Endothelial cell (in vitro differentiated cells): ENCODE results near the gene SOX18. TPM values are rescaled to one million over a fixed set of nuclear protein-coding genes. Genes with fewer than 3 reads are reported as not detected.
"Not testable (repeated sequence)": the region's sequence is repeated elsewhere in the genome, so short reads cannot be mapped to it uniquely, and the experiment has no call there.

Experiments
- DNase-seq: peaks from one replicate; pipeline ENCODE4 v3.0.0; 2021; ENCODE audit warnings: low spot score
- H3K27ac Mint-ChIP-seq: one replicate; pipeline ENCODE4 v1.8.0; 2021; ENCODE audit warnings: mixed read lengths, inconsistent platforms; ENCODE audit not compliant: unreplicated experiment
- H3K27me3 Mint-ChIP-seq: one replicate; pipeline ENCODE4 v1.8.0; 2021; ENCODE audit warnings: mild to moderate bottlenecking, moderate library complexity, mixed read lengths, inconsistent platforms; ENCODE audit not compliant: unreplicated experiment
- H3K36me3 Mint-ChIP-seq: one replicate; pipeline ENCODE4 v1.8.0; 2021; ENCODE audit warnings: mild to moderate bottlenecking, low read depth, mixed read lengths, inconsistent platforms; ENCODE audit not compliant: unreplicated experiment
- H3K4me1 Mint-ChIP-seq: one replicate; pipeline ENCODE4 v1.8.0; 2021; ENCODE audit warnings: mild to moderate bottlenecking, mixed read lengths, inconsistent platforms; ENCODE audit not compliant: unreplicated experiment
- H3K4me3 Mint-ChIP-seq: one replicate; pipeline ENCODE4 v1.8.0; 2021; ENCODE audit warnings: mild to moderate bottlenecking, mixed read lengths, inconsistent platforms; ENCODE audit not compliant: unreplicated experiment
- H3K9me3 Mint-ChIP-seq: one replicate; pipeline ENCODE4 v1.8.0; 2021; ENCODE audit warnings: mixed read lengths, inconsistent platforms; ENCODE audit not compliant: unreplicated experiment
- total RNA-seq: library from RNA; stranded (reverse); fragmentation: NEBNext Ultra II Directional; extraction: Animal tissue kit (Norgen Biotek cat#: 25700); gene quantifications from one replicate; pipeline ENCODE4 v1.2.1, GENCODE V29; 2021; ENCODE audit not compliant: unreplicated experiment
- TF ChIP-seq, protein P1 (sequence below): fragments of 200-600 bp; sonication (generic); IDR thresholded peaks from one replicate; pipeline ENCODE4 v1.5.0; 2021; ENCODE audit warnings: antibody characterized with exemption; ENCODE audit not compliant: unreplicated experiment

Gene SOX18
- total RNA-seq, 1 donor from 2014 or later, result 149 TPM

- H3K36me3 Mint-ChIP-seq, result peaks cover 17% of the 10 kb centered on the region
- H3K9me3 Mint-ChIP-seq, result peaks cover 5% of the 10 kb centered on the region
- H3K4me1 Mint-ChIP-seq, result peaks cover 12% of the 10 kb centered on the region
- TF ChIP-seq, protein P1, sequence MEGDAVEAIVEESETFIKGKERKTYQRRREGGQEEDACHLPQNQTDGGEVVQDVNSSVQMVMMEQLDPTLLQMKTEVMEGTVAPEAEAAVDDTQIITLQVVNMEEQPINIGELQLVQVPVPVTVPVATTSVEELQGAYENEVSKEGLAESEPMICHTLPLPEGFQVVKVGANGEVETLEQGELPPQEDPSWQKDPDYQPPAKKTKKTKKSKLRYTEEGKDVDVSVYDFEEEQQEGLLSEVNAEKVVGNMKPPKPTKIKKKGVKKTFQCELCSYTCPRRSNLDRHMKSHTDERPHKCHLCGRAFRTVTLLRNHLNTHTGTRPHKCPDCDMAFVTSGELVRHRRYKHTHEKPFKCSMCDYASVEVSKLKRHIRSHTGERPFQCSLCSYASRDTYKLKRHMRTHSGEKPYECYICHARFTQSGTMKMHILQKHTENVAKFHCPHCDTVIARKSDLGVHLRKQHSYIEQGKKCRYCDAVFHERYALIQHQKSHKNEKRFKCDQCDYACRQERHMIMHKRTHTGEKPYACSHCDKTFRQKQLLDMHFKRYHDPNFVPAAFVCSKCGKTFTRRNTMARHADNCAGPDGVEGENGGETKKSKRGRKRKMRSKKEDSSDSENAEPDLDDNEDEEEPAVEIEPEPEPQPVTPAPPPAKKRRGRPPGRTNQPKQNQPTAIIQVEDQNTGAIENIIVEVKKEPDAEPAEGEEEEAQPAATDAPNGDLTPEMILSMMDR, result no peak
- no peak for DNase-seq
- H3K27me3 Mint-ChIP-seq, result peaks cover 31% of the 10 kb centered on the region
- no peak overlapping the region for H3K4me3 Mint-ChIP-seq
- H3K27ac Mint-ChIP-seq, result no peak overlapping the region
These were observed 43.6 kb upstream of the SOX18 start for GRCh38 chr20:64093013-64093503.

GRCh38 chr20:64092258-64093012 is 43.0 kb upstream of the SOX18 start:
- DNase-seq, result no peak
- Mint-ChIP-seq H3K9me3 (peaks cover 5% of the 10 kb centered on the region), H3K4me3 (no peak overlapping the region), H3K27me3 (peaks cover 34% of the 10 kb centered on the region), H3K27ac (peak overlapping the region; percentile 57), H3K4me1 (peaks cover 12% of the 10 kb centered on the region), H3K36me3 (peaks cover 17% of the 10 kb centered on the region)
- TF ChIP-seq, protein P1, result no peak

DNA sequence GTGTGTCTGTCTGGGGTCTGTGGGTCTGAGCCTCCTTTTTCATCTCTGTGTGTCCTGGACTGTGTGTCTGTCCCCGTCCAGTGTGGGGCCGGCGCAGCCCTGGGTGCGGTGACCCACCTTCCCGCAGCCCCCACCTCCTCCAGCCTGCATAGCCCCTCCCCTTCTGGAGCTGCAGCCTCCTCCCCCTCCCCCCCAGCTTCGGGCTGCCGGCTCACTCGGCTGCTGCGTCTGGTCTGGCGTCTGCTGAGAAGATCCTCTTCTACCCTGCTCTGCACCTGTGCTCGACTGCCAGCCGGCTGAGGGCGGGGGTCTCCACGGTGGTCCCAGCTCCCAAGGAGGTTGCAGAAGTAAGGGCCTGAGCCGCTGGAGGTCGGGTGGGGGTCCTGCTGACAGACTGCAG is 42.3 kb upstream of the SOX18 start:
- TF ChIP-seq, protein P1, result no peak

DNA sequence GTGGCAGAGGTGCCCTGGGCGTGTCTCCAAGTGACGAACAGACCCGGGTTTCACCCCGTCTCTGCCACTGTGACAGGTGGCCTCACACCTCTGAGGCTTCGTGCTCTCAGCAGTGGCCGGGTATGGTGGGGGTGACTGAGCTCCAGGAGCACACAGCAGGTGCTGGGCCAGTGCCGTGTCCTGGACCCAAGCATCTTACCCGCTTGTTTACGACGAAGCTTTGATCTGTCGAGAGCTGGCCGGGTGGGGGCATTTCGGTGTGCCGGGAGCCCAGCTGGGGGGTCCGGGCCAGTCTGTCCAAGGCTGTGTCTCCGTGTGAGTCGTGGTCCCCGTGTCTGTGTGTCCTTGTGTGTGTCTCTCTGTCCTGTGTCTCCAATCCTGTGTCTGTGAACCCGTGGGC is 41.9 kb upstream of the SOX18 start:
- DNase-seq, result no peak
- TF ChIP-seq, protein P1, result no peak
- Mint-ChIP-seq H3K4me1 (peaks cover 9% of the 10 kb centered on the region), H3K27ac (peak overlapping the region; percentile 11), H3K27me3 (peaks cover 28% of the 10 kb centered on the region), H3K9me3 (no peaks in the 10 kb centered on the region), H3K36me3 (peaks cover 12% of the 10 kb centered on the region), H3K4me3 (peak overlapping the region; percentile 19)

More for the DNA sequence above, 42.3 kb upstream of the SOX18 start:
- Mint-ChIP-seq H3K27ac (peak overlapping the region; percentile 11), H3K27me3 (peaks cover 32% of the 10 kb centered on the region), H3K9me3 (peaks cover 2% of the 10 kb centered on the region), H3K4me1 (peaks cover 10% of the 10 kb centered on the region), H3K36me3 (peaks cover 14% of the 10 kb centered on the region), H3K4me3 (peak overlapping the region; percentile 19)
- no peak for DNase-seq

- Mint-ChIP-seq H3K36me3 (peaks cover 16% of the 10 kb centered on the region), H3K27ac (peak overlapping the region; percentile 72), H3K4me1 (peaks cover 9% of the 10 kb centered on the region), H3K9me3 (no peaks in the 10 kb centered on the region), H3K4me3 (peak overlapping the region; percentile 59), H3K27me3 (peaks cover 31% of the 10 kb centered on the region)
- TF ChIP-seq, protein P1, result no peak
- DNase-seq, result no peak
These were observed 40.7 kb upstream of the SOX18 start for GRCh38 chr20:64090165-64090564.

DNA sequence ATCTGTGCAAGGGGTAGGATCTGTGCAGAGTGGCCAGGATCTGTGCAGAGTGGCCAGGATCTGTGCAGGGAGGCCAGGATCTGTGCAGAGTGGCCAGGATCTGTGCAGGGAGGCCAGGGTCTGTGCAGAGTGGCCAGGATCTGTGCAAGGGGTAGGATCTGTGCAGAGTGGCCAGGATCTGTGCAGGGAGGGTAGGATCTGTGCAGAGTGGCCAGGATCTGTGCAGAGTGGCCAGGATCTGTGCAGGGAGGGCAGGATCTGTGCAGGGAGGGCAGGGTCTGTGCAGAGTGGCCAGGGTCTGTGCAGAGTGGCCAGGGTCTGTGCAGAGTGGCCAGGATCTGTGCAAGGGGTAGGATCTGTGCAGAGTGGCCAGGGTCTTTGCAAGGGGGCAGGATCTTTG is 39.1 kb upstream of the SOX18 start:
- peak overlapping the region; percentile 80 for H3K4me3 Mint-ChIP-seq

GRCh38 chr20:64087226-64087825 is 37.9 kb upstream of the SOX18 start:
- peaks cover 32% of the 10 kb centered on the region for H3K27me3 Mint-ChIP-seq
- not testable (repeated sequence) for H3K27ac Mint-ChIP-seq, H3K4me3 Mint-ChIP-seq, H3K9me3 Mint-ChIP-seq, DNase-seq
- H3K4me1 Mint-ChIP-seq, result peaks cover 19% of the 10 kb centered on the region
- peaks cover 16% of the 10 kb centered on the region for H3K36me3 Mint-ChIP-seq

More for the DNA sequence above, 39.1 kb upstream of the SOX18 start:
- DNase-seq, H3K9me3 Mint-ChIP-seq: not testable (repeated sequence)
- Mint-ChIP-seq H3K27me3 (peaks cover 33% of the 10 kb centered on the region), H3K4me1 (peaks cover 13% of the 10 kb centered on the region), H3K27ac (peak overlapping the region; percentile 25), H3K36me3 (peaks cover 16% of the 10 kb centered on the region)
